DND-41 (cell line): ENCODE data around the gene SQOR.

ENCODE experiments used
- ATAC-seq: fragments of 200-7000 bp; cut with Tn5 transposase; 3 replicates; pipeline ENCODE4 v1.9.1; 2021; ENCODE audit warnings: low read depth; ENCODE audit not compliant: insufficient read depth
- DNase-seq: peaks from one replicate; pipeline ENCODE4 v3.0.0-alpha.2; 2020
- H2AFZ ChIP-seq: 2 replicates; pipeline ENCODE4 v1.6.0; 2012; ENCODE audit warnings: low read depth, low read length
- H3K27ac ChIP-seq: 2 replicates; pipeline ENCODE4 v1.5.1; 2012; ENCODE audit warnings: low read length, inconsistent platforms
- H3K27me3 ChIP-seq: fragments of 200-600 bp; sonication (generic); 2 replicates; pipeline ENCODE4 v1.6.0; 2012; ENCODE audit warnings: low read length, mild to moderate bottlenecking, inconsistent platforms; ENCODE audit not compliant: insufficient read depth, poor library complexity
- H3K36me3 ChIP-seq: 2 replicates; pipeline ENCODE4 v1.5.1; 2012; ENCODE audit warnings: low read length, inconsistent platforms; ENCODE audit not compliant: insufficient read depth
- H3K4me1 ChIP-seq: 2 replicates; pipeline ENCODE4 v1.5.1; 2012; ENCODE audit warnings: mild to moderate bottlenecking, low read length; ENCODE audit not compliant: insufficient read depth
- H3K4me2 ChIP-seq: 2 replicates; pipeline ENCODE4 v1.6.0; 2012; ENCODE audit warnings: mild to moderate bottlenecking, moderate library complexity, low read length, inconsistent platforms; ENCODE audit not compliant: insufficient read depth
- H3K4me3 ChIP-seq, 2 experiments: fragments of 200-600 bp in 1 of 2; shearing (Covaris generic) in 1 of 2; 2 replicates each; pipeline ENCODE4 v1.5.1; 2012 to 2016; ENCODE audit warnings: inconsistent platforms in 2 of 2, low read length in 2 of 2, mild to moderate bottlenecking in 2 of 2, low read depth in 1 of 2, moderate library complexity in 1 of 2
- H3K79me2 ChIP-seq: 2 replicates; pipeline ENCODE4 v1.6.0; 2012; ENCODE audit warnings: low read length, inconsistent platforms; ENCODE audit not compliant: insufficient read depth
- H3K9ac ChIP-seq: 2 replicates; pipeline ENCODE4 v1.6.0; 2012; ENCODE audit warnings: low read depth, mild to moderate bottlenecking, inconsistent platforms, low read length, moderate library complexity
- H3K9me3 ChIP-seq: 2 replicates; pipeline ENCODE4 v1.5.1; 2012; ENCODE audit warnings: low read length, moderate library complexity, mild to moderate bottlenecking, inconsistent platforms; ENCODE audit not compliant: insufficient read depth, severe bottlenecking
- H4K20me1 ChIP-seq: 2 replicates; pipeline ENCODE4 v1.6.0; 2012; ENCODE audit warnings: low read length; ENCODE audit not compliant: insufficient read depth
- CTCF ChIP-seq: IDR thresholded peaks from 2 replicates; pipeline ENCODE4 v1.5.1; 2012; ENCODE audit warnings: borderline replicate concordance, low read length, moderate library complexity, mild to moderate bottlenecking; ENCODE audit not compliant: poor library complexity, severe bottlenecking; ENCODE audit errors: extremely low read depth
- EZH2 ChIP-seq: IDR thresholded peaks from 3 replicates; pipeline ENCODE4 v1.6.1; 2012; ENCODE audit warnings: borderline replicate concordance, low read depth, mild to moderate bottlenecking, moderate library complexity, low read length, inconsistent platforms; ENCODE audit not compliant: severe bottlenecking

SQOR gene

GRCh38 chr15:45667002-45667401 lies 32.2 kb downstream of the SQOR start:
- no peak overlapping the region for H3K9ac ChIP-seq
- no peak for DNase-seq
- ATAC-seq, result no peak
- TF ChIP-seq EZH2 (no peak), CTCF (no peak)
- no peak overlapping the region for H3K4me2 ChIP-seq
- H3K79me2 ChIP-seq, result no peaks in the 10 kb centered on the region
- no peaks in the 10 kb centered on the region for H3K27me3 ChIP-seq
- H3K4me3 ChIP-seq, result no peak overlapping the region
- H3K4me1 ChIP-seq, result no peaks in the 10 kb centered on the region
- no peak overlapping the region for H3K27ac ChIP-seq
- no peak overlapping the region for H2AFZ ChIP-seq
- no peaks in the 10 kb centered on the region for H3K36me3 ChIP-seq
- H3K9me3 ChIP-seq, result no peaks in the 10 kb centered on the region
- H4K20me1 ChIP-seq, result no peaks in the 10 kb centered on the region

DNA sequence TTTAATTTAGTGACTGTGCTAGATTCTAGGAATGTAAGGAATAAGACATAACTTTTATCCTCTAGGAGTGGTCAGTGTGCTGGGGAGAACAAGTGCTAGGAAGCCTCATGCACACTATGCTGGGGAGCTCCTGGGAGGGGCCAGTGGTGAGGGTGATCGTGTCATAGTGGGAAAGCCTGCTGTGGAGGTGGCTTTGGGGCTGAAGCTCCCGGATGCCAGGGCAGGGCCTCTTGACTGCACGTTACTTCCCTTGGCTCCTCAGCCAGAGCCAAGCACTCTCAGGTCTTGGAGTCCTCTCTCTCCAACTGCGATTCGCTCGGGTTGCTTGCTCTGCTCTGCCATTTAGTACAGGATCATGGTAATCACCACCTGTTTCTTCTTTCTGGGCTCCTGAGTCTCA lies 33.6 kb downstream of the SQOR start:
- no peak for TF ChIP-seq EZH2
- no peak for TF ChIP-seq CTCF
- H4K20me1 ChIP-seq, result no peaks in the 10 kb centered on the region
- H3K4me2 ChIP-seq, result no peak overlapping the region

GRCh38 chr15:45669422-45669821 lies 34.6 kb downstream of the SQOR start:
- TF ChIP-seq EZH2, result no peak
- no peak for TF ChIP-seq CTCF
- Histone ChIP-seq H3K4me3 (no peak overlapping the region), H3K27ac (no peak overlapping the region), H3K27me3 (no peaks in the 10 kb centered on the region), H4K20me1 (no peaks in the 10 kb centered on the region), H2AFZ (no peak overlapping the region), H3K36me3 (no peaks in the 10 kb centered on the region), H3K4me1 (no peaks in the 10 kb centered on the region), H3K9me3 (no peaks in the 10 kb centered on the region), H3K4me2 (no peak overlapping the region), H3K9ac (no peak overlapping the region), H3K79me2 (no peaks in the 10 kb centered on the region)
- DNase-seq (no peak), ATAC-seq (no peak)

More for the DNA sequence above, 33.6 kb downstream of the SQOR start:
- H3K36me3 ChIP-seq, result no peaks in the 10 kb centered on the region
- DNase-seq, result no peak
- H3K4me3 ChIP-seq, result no peak overlapping the region
- no peaks in the 10 kb centered on the region for H3K9me3 ChIP-seq
- H3K27me3 ChIP-seq, result no peaks in the 10 kb centered on the region
- H3K9ac ChIP-seq, result no peak overlapping the region
- no peaks in the 10 kb centered on the region for H3K4me1 ChIP-seq
- no peak for ATAC-seq
- no peak overlapping the region for H3K27ac ChIP-seq
- no peak overlapping the region for H2AFZ ChIP-seq
- no peaks in the 10 kb centered on the region for H3K79me2 ChIP-seq

GRCh38 chr15:45670091-45670490 lies 35.3 kb downstream of the SQOR start:
- ATAC-seq (no peak), DNase-seq (no peak)
- no peaks in the 10 kb centered on the region for H3K4me1 ChIP-seq
- TF ChIP-seq EZH2 (no peak), CTCF (no peak)
- no peak overlapping the region for H3K4me3 ChIP-seq
- H3K9me3 ChIP-seq, result no peaks in the 10 kb centered on the region
- H3K36me3 ChIP-seq, result no peaks in the 10 kb centered on the region
- no peak overlapping the region for H3K9ac ChIP-seq
- H2AFZ ChIP-seq, result no peak overlapping the region
- no peaks in the 10 kb centered on the region for H4K20me1 ChIP-seq
- H3K27me3 ChIP-seq, result no peaks in the 10 kb centered on the region
- H3K27ac ChIP-seq, result no peak overlapping the region
- H3K4me2 ChIP-seq, result no peak overlapping the region
- H3K79me2 ChIP-seq, result no peaks in the 10 kb centered on the region
